ENCODE data around the gene KLKB1. TPM values are rescaled to one million over a fixed set of nuclear protein-coding genes. Genes with fewer than 3 reads are reported as not detected.

KLKB1 gene
- total RNA-seq, 2 donors from 2014 or later: 0.27 to 0.50 TPM

DNA sequence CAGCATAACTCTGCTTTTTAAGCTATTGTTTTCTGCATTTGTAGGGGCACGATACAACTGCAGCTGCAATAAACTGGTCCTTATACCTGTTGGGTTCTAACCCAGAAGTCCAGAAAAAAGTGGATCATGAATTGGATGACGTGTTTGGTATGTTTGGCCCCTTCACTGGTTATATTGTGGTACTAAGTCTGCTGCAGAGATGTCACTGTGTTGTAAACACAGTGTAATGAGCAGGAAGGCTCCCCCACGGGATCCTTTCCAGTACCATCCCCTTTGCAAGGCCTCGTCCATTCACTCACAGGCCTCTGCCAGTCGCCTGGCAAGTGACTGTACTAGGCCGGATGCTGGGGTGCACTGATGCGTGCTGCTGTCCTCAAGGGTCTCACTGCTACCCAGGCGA is 22.2 kb upstream of the KLKB1 start:
- Histone ChIP-seq H3K27me3 (no peaks in the 10 kb centered on the region), H3K4me1 (no peaks in the 10 kb centered on the region), H3K27ac (peak overlapping the region; percentile 51), H3K4me3 (no peak overlapping the region), H3K36me3 (peaks cover 5% of the 10 kb centered on the region), H3K9ac (ENCODE audit: low read depth in 2 of 2, low read length in 2 of 2) (peak overlapping the region in 1 of 2 donors; percentile 7), H3K9me3 (no peaks in the 10 kb centered on the region)
- TF ChIP-seq, protein P1, sequence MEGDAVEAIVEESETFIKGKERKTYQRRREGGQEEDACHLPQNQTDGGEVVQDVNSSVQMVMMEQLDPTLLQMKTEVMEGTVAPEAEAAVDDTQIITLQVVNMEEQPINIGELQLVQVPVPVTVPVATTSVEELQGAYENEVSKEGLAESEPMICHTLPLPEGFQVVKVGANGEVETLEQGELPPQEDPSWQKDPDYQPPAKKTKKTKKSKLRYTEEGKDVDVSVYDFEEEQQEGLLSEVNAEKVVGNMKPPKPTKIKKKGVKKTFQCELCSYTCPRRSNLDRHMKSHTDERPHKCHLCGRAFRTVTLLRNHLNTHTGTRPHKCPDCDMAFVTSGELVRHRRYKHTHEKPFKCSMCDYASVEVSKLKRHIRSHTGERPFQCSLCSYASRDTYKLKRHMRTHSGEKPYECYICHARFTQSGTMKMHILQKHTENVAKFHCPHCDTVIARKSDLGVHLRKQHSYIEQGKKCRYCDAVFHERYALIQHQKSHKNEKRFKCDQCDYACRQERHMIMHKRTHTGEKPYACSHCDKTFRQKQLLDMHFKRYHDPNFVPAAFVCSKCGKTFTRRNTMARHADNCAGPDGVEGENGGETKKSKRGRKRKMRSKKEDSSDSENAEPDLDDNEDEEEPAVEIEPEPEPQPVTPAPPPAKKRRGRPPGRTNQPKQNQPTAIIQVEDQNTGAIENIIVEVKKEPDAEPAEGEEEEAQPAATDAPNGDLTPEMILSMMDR (IDR thresholded peaks at IDR 0.05): no peak
- DNase-seq: no peak
- intact Hi-C loops (cut with DNase I): no loop called here

DNA sequence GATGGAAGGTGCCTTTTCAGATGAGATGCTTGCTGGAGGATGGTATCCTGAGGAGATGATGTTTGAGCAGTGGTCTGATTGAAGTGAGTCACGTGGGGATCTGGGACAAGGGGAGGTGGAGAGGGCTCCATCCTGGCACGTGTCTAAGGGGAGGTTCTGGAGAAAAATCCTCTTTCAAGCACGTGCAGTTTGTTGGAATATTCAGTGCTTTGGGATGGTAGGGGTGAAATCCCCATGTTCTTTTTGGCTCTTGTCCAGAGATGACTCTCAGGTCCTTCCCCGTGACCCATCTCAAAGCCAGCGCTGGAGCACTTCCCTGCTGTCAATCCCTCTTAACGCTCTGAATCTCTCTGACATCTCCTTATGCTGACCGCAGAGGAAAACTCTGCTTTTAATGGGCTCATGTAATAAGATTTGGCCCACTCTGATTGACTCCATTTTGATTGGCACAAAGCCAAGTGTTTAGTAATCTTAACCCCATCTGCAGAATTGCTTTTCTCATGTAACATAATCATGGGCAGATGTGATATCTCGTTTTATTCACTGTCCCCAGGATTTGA is 10.8 kb upstream of the KLKB1 start:
- no peaks in the 10 kb centered on the region for H3K27me3 ChIP-seq
- intact Hi-C loops (cut with DNase I): no loop called here
- H3K27ac ChIP-seq: no peak overlapping the region
- H3K9ac ChIP-seq (ENCODE audit: low read depth in 2 of 2, low read length in 2 of 2): no peak overlapping the region
- no peaks in the 10 kb centered on the region for H3K4me1 ChIP-seq
- TF ChIP-seq, protein P1 (IDR thresholded peaks at IDR 0.05): no peak
- H3K4me3 ChIP-seq: no peak overlapping the region
- no peaks in the 10 kb centered on the region for H3K36me3 ChIP-seq
- no peak for DNase-seq
- no peaks in the 10 kb centered on the region for H3K9me3 ChIP-seq

- H3K27ac ChIP-seq: no peak overlapping the region
- H3K9ac ChIP-seq (ENCODE audit: low read depth in 2 of 2, low read length in 2 of 2): no peak overlapping the region
- no peaks in the 10 kb centered on the region for H3K9me3 ChIP-seq
- TF ChIP-seq, protein P1 (IDR thresholded peaks at IDR 0.05): no peak
- H3K4me3 ChIP-seq: no peak overlapping the region
- no peaks in the 10 kb centered on the region for H3K36me3 ChIP-seq
- H3K4me1 ChIP-seq: no peaks in the 10 kb centered on the region
- no peaks in the 10 kb centered on the region for H3K27me3 ChIP-seq
- no peak for DNase-seq
- intact Hi-C loops (cut with DNase I): no loop called here
Measured at GRCh38 chr4:186217733-186218293, 9.5 kb upstream of the KLKB1 start.

DNA sequence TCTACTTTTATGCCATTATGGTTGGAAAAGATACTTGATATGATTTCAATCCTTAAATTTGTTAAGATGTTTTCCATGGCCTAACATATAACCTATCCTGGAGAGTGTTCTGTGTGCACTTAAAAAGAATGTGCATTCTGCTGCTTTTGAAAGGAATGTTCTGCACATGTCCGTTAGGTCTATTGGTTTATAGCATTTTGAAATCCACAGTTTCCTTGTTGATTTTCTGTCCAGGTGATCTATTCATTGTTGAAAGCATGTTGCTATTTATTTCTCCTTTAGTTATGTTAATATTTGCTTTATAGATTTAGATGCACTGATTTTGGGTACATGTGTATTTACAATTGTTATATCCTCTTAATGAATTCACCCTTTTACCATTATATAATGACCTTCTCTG is 5.7 kb upstream of the KLKB1 start:
- no peak for DNase-seq
- H3K27ac ChIP-seq: no peak overlapping the region
- H3K27me3 ChIP-seq: no peaks in the 10 kb centered on the region
- no peaks in the 10 kb centered on the region for H3K4me1 ChIP-seq
- H3K36me3 ChIP-seq: no peaks in the 10 kb centered on the region
- H3K9ac ChIP-seq (ENCODE audit: low read depth in 2 of 2, low read length in 2 of 2): no peak overlapping the region
- intact Hi-C loops (cut with DNase I): no loop called here
- no peak overlapping the region for H3K4me3 ChIP-seq
- H3K9me3 ChIP-seq: no peaks in the 10 kb centered on the region
- TF ChIP-seq, protein P1 (IDR thresholded peaks at IDR 0.05): no peak

DNA sequence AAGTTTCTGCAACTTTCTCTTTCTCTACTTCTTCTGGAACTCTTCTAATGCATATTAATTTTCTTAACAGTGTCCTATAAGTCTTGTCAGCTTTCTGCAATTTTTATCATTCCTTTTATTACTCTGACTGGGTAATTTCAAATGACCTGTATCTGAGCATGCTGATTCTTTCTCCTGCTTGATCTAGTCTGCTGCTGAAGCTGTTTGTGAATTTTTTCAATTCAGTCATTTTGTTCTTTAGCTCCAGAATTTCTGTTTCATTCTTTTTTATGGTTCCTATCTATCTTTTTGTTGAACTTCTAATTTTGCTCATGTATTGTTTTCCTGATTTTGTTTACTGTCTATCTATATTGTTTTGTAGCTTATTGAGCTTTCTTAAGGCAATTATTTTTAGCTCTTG is 1.5 kb upstream of the KLKB1 start:
- Histone ChIP-seq H3K36me3 (no peaks in the 10 kb centered on the region), H3K27me3 (no peaks in the 10 kb centered on the region), H3K9ac (ENCODE audit: low read depth in 2 of 2, low read length in 2 of 2) (no peak overlapping the region), H3K4me3 (no peak overlapping the region), H3K9me3 (no peaks in the 10 kb centered on the region), H3K4me1 (no peaks in the 10 kb centered on the region), H3K27ac (no peak overlapping the region)
- no peak for DNase-seq
- TF ChIP-seq, protein P1 (IDR thresholded peaks at IDR 0.05): no peak
- intact Hi-C loops (cut with DNase I): no loop called here

Data from colonic mucosa (tissue), 4 donors.